ENCODE results near the gene CLEC9A.

Gene CLEC9A

GRCh38 chr12:10067942-10068341, 37.5 kb downstream of the CLEC9A start:
- DNase-seq: peak; percentile 63

GRCh38 chr12:10068644-10069043, 38.2 kb downstream of the CLEC9A start:
- DNase-seq: peak; percentile 75

GRCh38 chr12:10069099-10069498, 38.6 kb downstream of the CLEC9A start:
- DNase-seq: peak; percentile 65

- DNase-seq: no peak
Observed at GRCh38 chr12:10069976-10070375, 39.5 kb downstream of the CLEC9A start.

- DNase-seq: no peak
Observed at GRCh38 chr12:10070380-10070779, 39.9 kb downstream of the CLEC9A start.

GRCh38 chr12:10072131-10072530, 41.6 kb downstream of the CLEC9A start:
- no peak for DNase-seq

GRCh38 chr12:10073261-10073660, 42.8 kb downstream of the CLEC9A start:
- DNase-seq: no peak

GRCh38 chr12:10075451-10075850, 45.0 kb downstream of the CLEC9A start:
- DNase-seq: no peak

- peak; percentile 57 for DNase-seq
Observed at GRCh38 chr12:10082117-10082874, 51.8 kb downstream of the CLEC9A start.

GRCh38 chr12:10084733-10085132, 54.3 kb downstream of the CLEC9A start:
- DNase-seq: no peak

GRCh38 chr12:10086387-10086786, 55.9 kb downstream of the CLEC9A start:
- DNase-seq: no peak

GRCh38 chr12:10088031-10088430, 57.5 kb downstream of the CLEC9A start:
- DNase-seq: no peak

- DNase-seq: peak; percentile 17
Observed at GRCh38 chr12:10088955-10089900, 58.7 kb downstream of the CLEC9A start.

- no peak for DNase-seq
Observed at GRCh38 chr12:10094646-10095395, 64.3 kb downstream of the CLEC9A start.

- DNase-seq: no peak
Observed at GRCh38 chr12:10095971-10096370, 65.5 kb downstream of the CLEC9A start.

GRCh38 chr12:10097521-10097920, 67.0 kb downstream of the CLEC9A start:
- no peak for DNase-seq

- DNase-seq: no peak
Observed at GRCh38 chr12:10098791-10099190, 68.3 kb downstream of the CLEC9A start, which contains the start of gene CLEC1A. Gene CLEC1A (minus strand): TSS chr12:10098985. CDS start chr12:10098922, 63 bp downstream.

GRCh38 chr12:10101042-10101579, 70.6 kb downstream of the CLEC9A start:
- DNase-seq: no peak

- DNase-seq: no peak
Observed at GRCh38 chr12:10101648-10102220, 71.3 kb downstream of the CLEC9A start.

GRCh38 chr12:10102322-10102721, 71.8 kb downstream of the CLEC9A start:
- no peak for DNase-seq

- DNase-seq: no peak
Observed at GRCh38 chr12:10110256-10110844, 79.9 kb downstream of the CLEC9A start.

- DNase-seq: no peak
Observed at GRCh38 chr12:10111451-10111850, 81.0 kb downstream of the CLEC9A start.
